NCI-H2227 (cell line): ENCODE results near the gene GABRP.
A peak's percentile ranks its signal among the peaks of the same experiment; 100 is the strongest.

Experiments used
- DNase-seq: peaks from one replicate; lab custom pipeline; 2025; ENCODE audit not compliant: unreplicated experiment; lab: John Stamatoyannopoulos, UW

The GABRP gene

GRCh38 chr5:170860415-170860814 is 76.9 kb downstream of the GABRP start:
- no peak for DNase-seq

- no peak for DNase-seq
Observed at GRCh38 chr5:170860818-170861666, 77.5 kb downstream of the GABRP start.

- no peak for DNase-seq
Observed at GRCh38 chr5:170861667-170861916, 78.1 kb downstream of the GABRP start.

- DNase-seq, result peak; percentile 85
Observed at GRCh38 chr5:170861917-170862766, 78.6 kb downstream of the GABRP start, which contains the start of gene RANBP17. RANBP17 (plus strand) TSS chr5:170862018.

GRCh38 chr5:170863646-170864045 is 80.1 kb downstream of the GABRP start:
- no peak for DNase-seq
